Activated CD8-positive, alpha-beta memory T cell treated with anti-CD3 and anti-CD28 coated beads for 36 hours (primary cell): ENCODE measurements around the gene LRRC75A. TPM values are rescaled to one million over a fixed set of nuclear protein-coding genes. Genes with fewer than 3 reads are reported as not detected.

Source experiments
- CTCF ChIA-PET: fragments of 350-600 bp; sonication (Branson Sonifier 250); formaldehyde crosslinking; loops from one replicate; lab custom pipeline; 2021; ENCODE audit warnings: antibody characterized with exemption; lab: Charles Lee
- POLR2A ChIA-PET: fragments of 350-600 bp; sonication (Branson Sonifier 250); formaldehyde crosslinking; loops from one replicate; lab custom pipeline; 2021; ENCODE audit warnings: antibody characterized with exemption; lab: Charles Lee
- total RNA-seq, 2 experiments: library from RNA; stranded (reverse); gene quantifications; one replicate each; pipeline ENCODE4 v1.2.3, GENCODE V29; 2021

Gene LRRC75A
- total RNA-seq, 2 experiments from 2014 or later: 1.6 to 1.8 TPM

DNA sequence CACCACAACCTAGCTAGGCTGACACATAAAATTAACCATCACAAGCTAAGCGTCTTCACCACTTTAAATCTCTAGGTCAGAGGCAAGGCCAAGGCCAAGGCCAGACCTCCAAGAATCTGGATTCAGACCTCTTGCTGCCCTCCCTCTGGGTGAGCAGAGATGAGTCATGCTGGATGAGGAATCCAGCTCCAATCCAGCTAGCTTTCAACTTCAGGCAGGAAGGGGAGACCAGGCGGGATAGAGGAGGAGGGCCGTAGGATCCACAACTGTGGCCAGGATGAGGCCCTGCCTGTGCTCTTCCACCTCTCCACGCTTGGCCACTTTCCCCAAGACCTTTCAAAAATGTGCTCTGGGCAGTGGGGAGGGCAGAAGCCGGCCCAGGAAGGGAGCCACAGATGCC is 14.7 kb downstream of the LRRC75A start:
- ChIA-PET POLR2A (interaction anchor here (0.7 kb wide), 1 partner anchor 33 kb away, joined by 5 read pairs; no protein-coding TSS in a partner anchor), CTCF (no interaction called here)

- ChIA-PET CTCF (no interaction called here), POLR2A (no interaction called here)
Measured at GRCh38 chr17:16475179-16475704, 16.8 kb downstream of the LRRC75A start.

DNA sequence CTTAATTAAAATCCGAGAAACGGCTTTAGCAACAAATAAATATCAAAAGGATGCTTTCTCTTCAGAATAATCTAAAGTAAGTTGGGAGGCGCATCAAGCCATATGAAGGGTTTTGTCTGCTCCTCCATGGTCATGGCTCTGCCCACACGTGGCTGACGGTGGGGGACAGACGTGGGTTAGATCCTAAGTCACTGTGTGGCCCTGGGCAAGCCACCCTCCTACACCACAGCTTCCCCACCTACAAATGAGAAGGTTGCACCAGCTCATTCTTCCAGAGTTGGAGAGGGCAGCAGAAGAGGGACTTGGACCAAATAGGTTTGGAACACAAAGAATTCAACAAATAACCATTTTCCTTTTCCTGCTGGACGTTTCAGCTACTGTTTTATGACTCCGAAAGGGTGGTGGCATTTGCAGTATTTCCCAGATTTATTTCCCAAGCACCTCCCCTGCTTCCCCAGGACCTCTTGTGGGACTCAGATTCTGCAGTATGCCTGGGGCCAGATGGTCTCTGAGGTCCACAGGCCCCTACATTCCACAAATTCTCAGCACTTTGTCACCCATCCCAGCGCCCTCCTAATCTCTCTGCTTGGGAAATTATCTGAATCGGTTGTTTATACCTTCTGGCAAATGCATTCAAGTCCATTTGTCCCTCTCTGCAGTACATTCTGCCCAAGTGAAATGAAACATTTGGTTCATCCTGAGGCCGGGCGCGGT is 17.8 kb downstream of the LRRC75A start:
- CTCF ChIA-PET: no interaction called here
- POLR2A ChIA-PET: interaction anchor here (0.6 kb wide), 1 partner anchor 888 kb away, joined by 3 read pairs; no protein-coding TSS in a partner anchor

DNA sequence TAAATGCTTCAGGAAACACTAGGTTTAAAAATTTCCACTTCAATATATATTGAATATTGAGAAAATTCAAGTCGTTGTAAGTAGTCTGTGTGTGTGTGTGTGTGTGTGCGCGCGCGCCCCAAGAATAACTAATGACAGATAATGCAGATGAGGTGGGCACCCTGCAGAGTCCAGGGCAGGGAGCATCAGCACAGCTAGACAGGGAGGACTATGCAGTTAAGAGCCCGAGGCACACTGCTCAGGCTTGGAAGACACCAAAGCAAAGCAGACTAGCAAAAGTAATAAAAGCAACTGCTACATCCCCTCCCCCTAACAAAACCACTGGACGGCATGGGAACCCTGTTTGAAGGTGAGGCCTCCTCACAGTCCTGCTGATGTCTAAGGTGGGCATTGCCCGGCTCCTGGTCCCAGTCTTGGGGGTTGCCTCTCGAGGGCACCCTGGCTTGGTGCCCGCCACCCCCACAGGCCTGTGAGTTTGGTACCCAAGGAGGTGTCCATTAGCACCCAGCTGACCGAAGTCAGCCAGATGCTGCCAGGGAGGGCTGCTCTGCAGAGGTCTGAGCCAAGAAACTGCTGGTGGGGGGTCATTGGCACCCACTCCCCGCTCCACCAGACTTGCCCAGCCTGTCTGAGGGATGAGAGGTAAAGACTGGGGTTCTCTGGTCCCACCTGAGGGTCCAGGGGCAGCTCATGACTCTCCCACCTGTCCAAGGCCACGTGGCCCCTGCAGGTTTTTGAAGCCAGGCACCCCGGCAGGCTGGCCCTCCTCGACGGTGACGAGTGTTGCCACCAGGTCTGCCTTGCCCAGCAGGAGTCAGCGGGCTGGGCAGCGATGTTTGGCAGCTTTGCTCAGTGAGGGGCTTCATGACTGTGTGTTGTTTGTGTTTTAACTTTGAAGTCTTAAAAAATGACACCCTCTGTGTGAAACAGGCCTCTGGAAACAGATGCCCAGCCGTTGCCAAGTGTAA is 18.7 kb downstream of the LRRC75A start:
- CTCF ChIA-PET: no interaction called here
- POLR2A ChIA-PET: no interaction called here

- ChIA-PET POLR2A (no interaction called here), CTCF (no interaction called here)
Measured at GRCh38 chr17:16472539-16472938, 19.5 kb downstream of the LRRC75A start.

- CTCF ChIA-PET: no interaction called here
- POLR2A ChIA-PET: interaction anchor here (1.1 kb wide), 1 partner anchor 90 kb away, joined by 3 read pairs; the partner anchor contains the start of gene UBB
Measured at GRCh38 chr17:16471295-16471694, 20.7 kb downstream of the LRRC75A start.

GRCh38 chr17:16470265-16470664 is 21.7 kb downstream of the LRRC75A start:
- ChIA-PET POLR2A (interaction anchor here (1.1 kb wide), 1 partner anchor 89 kb away, joined by 3 read pairs; the partner anchor contains the start of gene UBB), CTCF (no interaction called here)

GRCh38 chr17:16468428-16468992 is 23.5 kb downstream of the LRRC75A start:
- CTCF ChIA-PET: interaction anchor here (0.7 kb wide), 1 partner anchor 16 kb away, joined by 4 read pairs; no protein-coding TSS in a partner anchor
- POLR2A ChIA-PET: no interaction called here

GRCh38 chr17:16467886-16468285 is 24.1 kb downstream of the LRRC75A start:
- POLR2A ChIA-PET: no interaction called here
- CTCF ChIA-PET: no interaction called here

- CTCF ChIA-PET: no interaction called here
- POLR2A ChIA-PET: interaction anchor here (0.8 kb wide), 1 partner anchor 26 kb away, joined by 7 read pairs; no protein-coding TSS in a partner anchor
Measured at GRCh38 chr17:16467044-16467443, 24.9 kb downstream of the LRRC75A start.

- POLR2A ChIA-PET: interaction anchor here (0.8 kb wide), 1 partner anchor 25 kb away, joined by 7 read pairs; no protein-coding TSS in a partner anchor
- CTCF ChIA-PET: no interaction called here
Measured at GRCh38 chr17:16466407-16466806, 25.6 kb downstream of the LRRC75A start.

GRCh38 chr17:16465861-16466338 is 26.1 kb downstream of the LRRC75A start:
- ChIA-PET POLR2A (no interaction called here), CTCF (no interaction called here)

- ChIA-PET CTCF (interaction anchor here (1.0 to 1.8 kb wide), 2 partner anchors 10 to 57 kb away, joined by 3 to 4 read pairs; no protein-coding TSS in a partner anchor), POLR2A (interaction anchor here (0.8 kb wide), 1 partner anchor 84 kb away, joined by 3 read pairs; the partner anchor contains the start of gene UBB)
Measured at GRCh38 chr17:16465052-16465312, 27.0 kb downstream of the LRRC75A start.

GRCh38 chr17:16464303-16465051 is 27.5 kb downstream of the LRRC75A start:
- POLR2A ChIA-PET: interaction anchor here (0.8 kb wide), 1 partner anchor 84 kb away, joined by 3 read pairs; the partner anchor contains the start of gene UBB
- CTCF ChIA-PET: interaction anchor here (1.0 to 1.8 kb wide), 2 partner anchors 9 to 57 kb away, joined by 3 to 4 read pairs; no protein-coding TSS in a partner anchor

DNA sequence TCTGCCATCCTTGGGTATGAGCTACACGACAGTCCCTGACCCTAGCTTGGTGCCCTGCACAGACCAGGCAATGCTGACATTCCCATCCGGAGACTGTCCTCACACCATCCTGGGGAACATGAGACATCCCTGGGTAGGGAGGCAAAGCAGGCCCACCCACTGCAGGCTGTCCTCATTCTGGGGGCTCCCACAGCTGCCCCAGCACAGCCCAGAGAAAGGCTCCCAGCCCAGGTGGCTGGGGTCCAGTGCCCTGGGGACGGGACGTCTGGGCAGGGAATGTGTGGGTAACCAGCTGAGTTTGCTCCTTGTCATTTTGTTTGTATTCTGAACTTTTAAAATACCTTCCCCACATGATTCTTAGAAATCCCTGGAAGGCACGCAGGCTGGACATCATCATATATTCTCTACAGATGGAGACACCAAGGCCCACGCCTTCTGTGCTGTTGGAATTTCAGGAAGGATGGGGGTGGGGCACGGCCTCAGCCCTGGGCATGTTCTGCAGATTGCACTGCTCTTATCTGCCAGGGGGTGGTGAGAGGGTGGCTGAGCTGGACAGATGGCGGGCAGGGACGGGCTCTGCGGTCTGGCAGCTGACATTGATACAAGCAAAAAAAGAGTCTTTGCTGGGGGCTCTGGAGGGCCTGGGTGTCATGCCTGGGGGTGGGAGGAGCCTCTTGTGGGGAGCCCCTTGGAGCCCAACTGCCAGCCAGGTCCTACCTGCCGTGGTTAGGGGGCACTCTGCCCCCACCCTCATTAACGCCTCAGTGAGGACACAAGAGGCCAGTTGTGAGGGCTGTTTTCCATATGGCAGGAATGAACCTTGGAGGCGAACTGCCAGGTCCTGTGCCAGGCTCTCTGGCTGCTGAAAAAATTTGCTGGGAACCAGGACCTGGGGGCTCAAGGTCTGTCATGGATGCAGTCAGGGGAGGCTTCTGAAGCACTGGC is 28.4 kb downstream of the LRRC75A start:
- ChIA-PET CTCF (interaction anchor here (1.0 to 1.8 kb wide), 2 partner anchors 9 to 58 kb away, joined by 3 to 4 read pairs; no protein-coding TSS in a partner anchor), POLR2A (no interaction called here)

DNA sequence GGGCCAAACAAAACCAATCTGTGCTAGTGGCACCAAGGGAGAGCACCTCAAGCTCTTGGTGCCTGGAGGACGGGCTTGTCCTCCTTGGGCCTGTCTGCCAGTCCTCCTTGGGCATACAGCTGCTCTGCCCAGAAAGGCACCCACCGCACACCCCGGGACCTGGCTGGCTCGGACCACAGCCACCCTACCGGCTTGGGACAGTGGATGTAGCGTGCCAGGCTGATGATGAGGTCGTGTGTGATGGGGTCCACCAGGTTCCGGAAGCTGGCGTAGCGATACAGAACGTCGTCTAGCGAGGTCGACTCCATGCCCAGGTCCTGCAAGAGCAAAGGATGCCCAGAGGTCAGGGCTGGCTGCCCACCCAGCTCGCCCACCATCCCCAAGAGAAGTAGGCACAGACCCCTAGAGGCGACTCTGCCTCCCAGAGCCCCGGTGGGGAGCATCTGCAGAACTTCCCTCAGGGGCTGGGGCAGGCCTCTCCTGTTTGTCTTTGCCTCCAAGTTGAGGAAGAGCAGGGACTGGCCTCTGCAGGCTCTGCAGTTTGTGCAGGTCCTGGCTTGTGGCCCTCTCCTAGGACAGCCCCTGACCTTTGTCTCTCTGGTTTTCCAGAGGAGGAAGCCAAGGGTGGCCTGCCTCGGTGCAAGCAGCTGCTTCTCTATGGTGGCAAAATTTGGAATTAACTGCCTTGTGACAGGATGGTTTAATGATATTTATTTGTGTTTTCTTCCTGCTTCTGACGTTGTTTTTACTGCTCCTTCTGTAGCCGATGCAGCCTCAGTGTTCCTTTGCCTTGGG is 29.7 kb downstream of the LRRC75A start:
- ChIA-PET POLR2A (no interaction called here), CTCF (no interaction called here)

DNA sequence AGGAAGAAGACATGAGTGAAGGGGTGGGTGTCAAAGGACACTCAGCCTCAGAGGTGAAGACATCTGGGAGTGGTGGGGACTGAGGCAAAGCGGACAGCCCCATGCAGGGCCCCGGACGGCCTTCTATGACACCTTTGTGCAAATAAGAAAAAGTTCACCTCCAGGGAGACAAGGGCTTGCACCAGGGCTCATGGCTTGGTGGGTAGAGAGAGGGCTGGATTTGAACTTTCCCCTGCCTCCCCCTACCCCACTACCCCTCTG is 30.5 kb downstream of the LRRC75A start:
- CTCF ChIA-PET: no interaction called here

More for the DNA sequence above, 30.5 kb downstream of the LRRC75A start:
- POLR2A ChIA-PET: no interaction called here
